Panc1 (cell line): Measurements from ENCODE around the gene LPP.

Experiments used
- CTCF ChIP-seq: fragments of 450-650 bp; IDR thresholded peaks from 2 replicates; pipeline ENCODE4 v1.5.1; 2017; ENCODE audit warnings: mild to moderate bottlenecking
- POLR2AphosphoS5 ChIP-seq: IDR thresholded peaks from 2 replicates; pipeline ENCODE4 v1.6.1; 2012; ENCODE audit warnings: mild to moderate bottlenecking, low read depth, low read length, moderate library complexity

GRCh38 chr3:188580659-188581058, 426.7 kb downstream of the LPP start:
- no peak for TF ChIP-seq CTCF
- no peak for TF ChIP-seq POLR2AphosphoS5
